Activated naive CD4-positive, alpha-beta T cell treated with anti-CD3 and anti-CD28 coated beads, Interleukin-2, amount 50 U/mL, for 24 hours (primary cell): ENCODE data around the gene SLC4A5.

Source experiments
- H3K27ac Mint-ChIP-seq: one replicate; pipeline ENCODE4 v1.8.0; 2021; ENCODE audit warnings: mild to moderate bottlenecking, mixed read lengths
- H3K27me3 Mint-ChIP-seq: one replicate; pipeline ENCODE4 v1.8.0; 2021; ENCODE audit warnings: mixed read lengths
- H3K36me3 Mint-ChIP-seq: one replicate; pipeline ENCODE4 v1.8.0; 2021; ENCODE audit warnings: mixed read lengths
- H3K4me1 Mint-ChIP-seq: one replicate; pipeline ENCODE4 v1.8.0; 2021; ENCODE audit warnings: mixed read lengths
- H3K4me3 Mint-ChIP-seq: one replicate; pipeline ENCODE4 v1.8.0; 2021; ENCODE audit warnings: mild to moderate bottlenecking, mixed read lengths
- H3K9me3 Mint-ChIP-seq: one replicate; pipeline ENCODE4 v1.8.0; 2021; ENCODE audit warnings: mixed read lengths

The SLC4A5 gene

GRCh38 chr2:74304332-74305148 lies 38.7 kb downstream of the SLC4A5 start:
- Mint-ChIP-seq H3K36me3 (peaks cover 15% of the 10 kb centered on the region), H3K9me3 (peaks cover 4% of the 10 kb centered on the region), H3K27ac (no peak overlapping the region), H3K4me3 (no peak overlapping the region), H3K4me1 (no peaks in the 10 kb centered on the region), H3K27me3 (no peaks in the 10 kb centered on the region)

- Mint-ChIP-seq H3K27ac (no peak overlapping the region), H3K4me1 (no peaks in the 10 kb centered on the region), H3K27me3 (no peaks in the 10 kb centered on the region), H3K9me3 (peaks cover 7% of the 10 kb centered on the region), H3K4me3 (no peak overlapping the region), H3K36me3 (peaks cover 19% of the 10 kb centered on the region)
Observed at GRCh38 chr2:74302865-74303264, 40.4 kb downstream of the SLC4A5 start.

DNA sequence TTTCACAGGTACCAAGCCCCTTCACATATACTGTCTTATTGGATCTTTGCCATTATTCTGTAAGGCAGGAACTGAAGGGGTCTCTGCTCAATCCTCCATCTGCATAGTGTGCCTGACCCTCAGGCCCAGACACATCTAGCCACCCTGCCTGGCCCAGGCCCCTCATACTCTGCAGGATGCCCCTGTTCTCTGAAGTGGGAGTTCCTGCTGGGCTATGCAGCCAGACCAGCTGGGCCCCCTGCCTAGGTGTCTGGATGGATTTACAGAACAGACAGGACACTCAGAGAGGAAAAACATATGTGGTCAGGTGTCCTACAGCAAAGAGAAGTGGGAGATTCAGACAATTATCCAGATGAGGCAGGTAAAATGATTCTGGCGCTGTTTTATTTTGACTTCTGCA lies 42.0 kb downstream of the SLC4A5 start:
- Mint-ChIP-seq H3K4me1 (no peaks in the 10 kb centered on the region), H3K9me3 (peaks cover 7% of the 10 kb centered on the region), H3K27me3 (no peaks in the 10 kb centered on the region), H3K4me3 (no peak overlapping the region), H3K36me3 (peaks cover 19% of the 10 kb centered on the region), H3K27ac (no peak overlapping the region)

DNA sequence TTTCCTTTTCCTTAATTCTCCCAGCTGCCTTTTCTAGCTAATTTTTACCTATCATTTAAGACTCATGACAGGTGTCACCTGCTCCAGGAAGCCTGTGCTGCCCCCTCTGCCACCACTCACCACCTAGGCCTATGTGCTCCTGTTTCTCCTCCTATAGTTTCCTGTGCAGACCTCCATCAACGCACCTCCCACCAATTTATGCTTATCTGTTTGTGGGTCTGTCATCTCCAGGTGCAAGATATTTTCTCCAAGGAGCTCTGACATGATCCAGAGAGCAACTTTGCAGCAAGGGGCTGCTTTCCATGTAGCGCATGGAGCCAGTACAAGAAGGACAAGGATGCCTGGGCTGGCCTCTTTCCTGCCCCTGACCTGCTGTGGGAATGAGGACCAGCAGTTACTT lies 42.7 kb downstream of the SLC4A5 start:
- peaks cover 7% of the 10 kb centered on the region for H3K9me3 Mint-ChIP-seq
- peaks cover 19% of the 10 kb centered on the region for H3K36me3 Mint-ChIP-seq
- H3K27me3 Mint-ChIP-seq, result no peaks in the 10 kb centered on the region
- H3K27ac Mint-ChIP-seq, result no peak overlapping the region
- H3K4me1 Mint-ChIP-seq, result no peaks in the 10 kb centered on the region
- no peak overlapping the region for H3K4me3 Mint-ChIP-seq

DNA sequence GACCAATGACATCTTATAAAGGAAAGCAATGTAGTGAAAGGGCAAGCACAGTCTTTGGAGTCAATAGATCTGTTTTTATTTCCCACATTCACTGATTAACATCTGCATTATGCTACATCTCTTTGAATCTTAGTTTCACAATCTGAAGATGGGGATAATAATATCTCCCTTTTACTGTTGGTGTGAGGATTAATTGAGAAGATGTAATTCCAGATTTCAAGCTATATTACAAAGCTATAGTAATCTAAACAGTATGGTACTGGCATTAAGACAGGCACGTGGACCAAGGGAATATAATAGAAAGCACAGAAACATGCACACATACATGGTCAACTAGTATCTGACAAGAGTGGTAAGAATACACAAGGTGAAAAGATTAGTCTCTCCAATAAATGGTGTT lies 45.3 kb downstream of the SLC4A5 start:
- no peaks in the 10 kb centered on the region for H3K4me1 Mint-ChIP-seq
- peaks cover 7% of the 10 kb centered on the region for H3K9me3 Mint-ChIP-seq
- no peaks in the 10 kb centered on the region for H3K27me3 Mint-ChIP-seq
- peaks cover 22% of the 10 kb centered on the region for H3K36me3 Mint-ChIP-seq
- no peak overlapping the region for H3K27ac Mint-ChIP-seq
- no peak overlapping the region for H3K4me3 Mint-ChIP-seq

DNA sequence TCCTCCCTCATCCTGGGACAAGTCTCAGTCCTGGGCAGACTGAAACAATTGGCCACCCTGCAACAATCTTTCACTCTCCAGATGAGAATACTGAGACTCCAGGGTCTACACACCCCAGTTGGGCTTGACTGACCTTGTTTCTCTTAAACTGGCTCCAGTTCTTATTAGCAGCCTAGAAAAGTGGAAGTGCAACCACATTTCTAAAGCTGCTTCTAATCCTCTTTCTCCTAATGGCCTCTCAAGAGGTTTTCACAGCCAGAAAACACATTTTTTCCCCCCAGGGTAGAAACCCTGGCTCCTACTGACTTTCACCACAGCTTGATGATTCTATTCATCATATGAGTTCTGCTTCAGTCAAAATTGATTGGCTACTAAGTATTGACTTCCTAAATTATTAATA lies 45.8 kb downstream of the SLC4A5 start:
- H3K9me3 Mint-ChIP-seq, result peaks cover 7% of the 10 kb centered on the region
- no peak overlapping the region for H3K4me3 Mint-ChIP-seq
- H3K27ac Mint-ChIP-seq, result no peak overlapping the region
- H3K27me3 Mint-ChIP-seq, result no peaks in the 10 kb centered on the region
- H3K36me3 Mint-ChIP-seq, result peaks cover 22% of the 10 kb centered on the region
- peaks cover under 1% of the 10 kb centered on the region for H3K4me1 Mint-ChIP-seq

GRCh38 chr2:74293191-74293991 lies 49.8 kb downstream of the SLC4A5 start:
- Mint-ChIP-seq H3K36me3 (peaks cover 9% of the 10 kb centered on the region), H3K4me1 (peaks cover 22% of the 10 kb centered on the region), H3K4me3 (no peak overlapping the region)

GRCh38 chr2:74292751-74293150 lies 50.5 kb downstream of the SLC4A5 start:
- H3K27me3 Mint-ChIP-seq, result no peaks in the 10 kb centered on the region
- H3K36me3 Mint-ChIP-seq, result peaks cover 5% of the 10 kb centered on the region
- H3K9me3 Mint-ChIP-seq, result no peaks in the 10 kb centered on the region
- peaks cover 22% of the 10 kb centered on the region for H3K4me1 Mint-ChIP-seq
- no peak overlapping the region for H3K27ac Mint-ChIP-seq
- H3K4me3 Mint-ChIP-seq, result no peak overlapping the region

More at GRCh38 chr2:74293191-74293991, 49.8 kb downstream of the SLC4A5 start:
- H3K27ac Mint-ChIP-seq, result no peak overlapping the region
- no peaks in the 10 kb centered on the region for H3K27me3 Mint-ChIP-seq
- H3K9me3 Mint-ChIP-seq, result no peaks in the 10 kb centered on the region

- peaks cover 5% of the 10 kb centered on the region for H3K36me3 Mint-ChIP-seq
- peaks cover 22% of the 10 kb centered on the region for H3K4me1 Mint-ChIP-seq
- no peak overlapping the region for H3K4me3 Mint-ChIP-seq
- H3K9me3 Mint-ChIP-seq, result no peaks in the 10 kb centered on the region
- H3K27ac Mint-ChIP-seq, result no peak overlapping the region
- no peaks in the 10 kb centered on the region for H3K27me3 Mint-ChIP-seq
Observed at GRCh38 chr2:74291886-74292621, 51.2 kb downstream of the SLC4A5 start.

DNA sequence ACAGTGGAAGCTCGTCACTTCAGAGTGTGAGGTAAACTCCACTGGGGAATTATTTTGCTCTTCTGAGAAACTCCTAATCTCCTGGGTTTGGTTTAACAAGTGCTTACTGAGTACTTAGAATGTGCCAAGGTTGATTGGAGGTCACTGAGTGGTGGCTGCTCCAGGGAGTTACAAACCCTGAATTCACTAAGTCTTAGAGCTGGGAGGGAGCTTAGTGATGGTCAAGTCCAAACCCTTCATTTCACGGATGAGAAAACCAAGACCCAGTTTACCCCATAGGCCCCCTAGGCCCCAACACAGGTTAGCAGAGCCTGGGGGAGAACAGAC lies 52.0 kb downstream of the SLC4A5 start:
- Mint-ChIP-seq H3K36me3 (peaks cover 5% of the 10 kb centered on the region), H3K9me3 (no peaks in the 10 kb centered on the region), H3K27me3 (no peaks in the 10 kb centered on the region), H3K4me1 (peaks cover 22% of the 10 kb centered on the region), H3K4me3 (no peak overlapping the region), H3K27ac (peak overlapping the region; percentile 96)

DNA sequence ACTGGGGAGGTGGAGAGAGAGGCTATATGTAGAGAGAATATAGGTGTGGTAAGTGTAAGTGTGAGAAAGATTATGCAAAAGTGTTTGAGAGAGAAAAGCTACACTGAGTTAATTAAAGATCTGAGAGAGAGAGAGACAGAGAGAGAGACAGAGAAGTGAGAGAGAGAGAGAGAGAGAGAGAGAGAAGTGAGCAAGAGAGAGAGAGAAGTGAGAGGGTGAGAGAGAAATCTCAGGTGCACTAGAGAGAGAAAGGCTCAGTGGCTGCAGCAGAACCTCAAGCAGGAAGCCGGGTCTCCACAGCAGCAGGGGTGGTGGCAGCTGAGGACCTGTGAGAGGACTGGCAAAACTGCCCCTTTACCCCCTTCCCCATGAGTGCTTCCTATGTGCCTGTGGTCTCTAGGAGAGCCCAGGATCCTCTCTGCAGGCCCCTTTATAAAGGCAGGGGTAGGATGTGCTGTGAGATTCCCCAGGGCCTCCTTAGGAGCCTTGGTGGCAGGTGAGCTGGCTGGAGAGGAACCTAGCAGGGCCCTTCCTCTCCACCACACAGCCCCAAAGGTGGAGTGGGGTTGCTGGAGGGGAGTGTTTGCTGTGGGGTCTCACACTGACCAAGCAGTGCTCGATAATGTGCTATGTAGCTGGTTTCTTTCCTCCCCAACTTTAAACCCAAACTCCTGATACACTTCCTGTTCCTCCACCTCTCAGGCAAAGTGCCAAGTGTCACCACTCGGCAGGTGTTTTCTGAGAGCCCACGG lies 52.6 kb downstream of the SLC4A5 start:
- Mint-ChIP-seq H3K9me3 (no peaks in the 10 kb centered on the region), H3K4me3 (peak overlapping the region; percentile 37)

DNA sequence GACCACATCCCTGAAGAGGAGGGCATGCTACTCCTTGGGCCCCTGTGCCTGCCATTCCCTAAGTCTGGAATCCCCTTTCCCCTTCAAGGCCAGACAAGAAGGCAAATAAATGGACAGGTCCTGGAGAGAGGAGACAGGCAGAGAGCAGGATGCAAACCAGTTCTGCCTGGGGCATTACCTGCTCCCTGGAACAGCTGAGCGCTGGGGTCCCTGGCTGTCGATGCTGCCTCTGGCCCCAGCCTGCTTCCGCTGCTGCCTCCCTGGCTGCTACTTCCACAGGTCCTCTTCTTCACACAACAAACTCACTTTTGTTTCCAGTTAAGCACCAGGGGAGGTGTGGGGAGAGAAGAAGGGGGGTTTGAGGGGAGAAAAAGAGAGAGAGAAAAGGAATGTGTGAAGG lies 53.1 kb downstream of the SLC4A5 start:
- peak overlapping the region; percentile 37 for H3K4me3 Mint-ChIP-seq
- H3K9me3 Mint-ChIP-seq, result no peaks in the 10 kb centered on the region
- H3K36me3 Mint-ChIP-seq, result peaks cover 5% of the 10 kb centered on the region
- no peaks in the 10 kb centered on the region for H3K27me3 Mint-ChIP-seq
- H3K4me1 Mint-ChIP-seq, result peaks cover 22% of the 10 kb centered on the region
- H3K27ac Mint-ChIP-seq, result peak overlapping the region; percentile 96

More for the DNA sequence above, 52.6 kb downstream of the SLC4A5 start:
- Mint-ChIP-seq H3K27me3 (no peaks in the 10 kb centered on the region), H3K27ac (peak overlapping the region; percentile 96), H3K4me1 (peaks cover 22% of the 10 kb centered on the region), H3K36me3 (peaks cover 5% of the 10 kb centered on the region)

GRCh38 chr2:74286725-74287124 lies 56.5 kb downstream of the SLC4A5 start:
- no peak overlapping the region for H3K27ac Mint-ChIP-seq
- H3K36me3 Mint-ChIP-seq, result peaks cover 4% of the 10 kb centered on the region
- H3K4me1 Mint-ChIP-seq, result peaks cover 18% of the 10 kb centered on the region
- H3K4me3 Mint-ChIP-seq, result no peak overlapping the region
- no peaks in the 10 kb centered on the region for H3K9me3 Mint-ChIP-seq
- no peaks in the 10 kb centered on the region for H3K27me3 Mint-ChIP-seq

GRCh38 chr2:74281141-74281975 lies 61.9 kb downstream of the SLC4A5 start:
- H3K27me3 Mint-ChIP-seq, result no peaks in the 10 kb centered on the region
- H3K27ac Mint-ChIP-seq, result no peak overlapping the region
- H3K36me3 Mint-ChIP-seq, result peaks cover 7% of the 10 kb centered on the region
- no peak overlapping the region for H3K4me3 Mint-ChIP-seq
- H3K9me3 Mint-ChIP-seq, result no peaks in the 10 kb centered on the region
- no peaks in the 10 kb centered on the region for H3K4me1 Mint-ChIP-seq
